NB4 (cell line): ENCODE data around the gene CCL26.
"Not testable (repeated sequence)": the region's sequence is repeated elsewhere in the genome, so short reads cannot be mapped to it uniquely, and the experiment has no call there.

Experiments used
- MAX ChIP-seq: IDR thresholded peaks from 2 replicates; pipeline ENCODE4 v1.6.1; 2011; ENCODE audit warnings: low read depth, low read length
- TF ChIP-seq, protein P1 (sequence below): IDR thresholded peaks from one replicate; pipeline ENCODE4 v1.5.1; 2012; ENCODE audit warnings: low read depth, low read length

GRCh38 chr7:75779516-75779915 is 7.5 kb upstream of the CCL26 start:
- TF ChIP-seq, protein P1, sequence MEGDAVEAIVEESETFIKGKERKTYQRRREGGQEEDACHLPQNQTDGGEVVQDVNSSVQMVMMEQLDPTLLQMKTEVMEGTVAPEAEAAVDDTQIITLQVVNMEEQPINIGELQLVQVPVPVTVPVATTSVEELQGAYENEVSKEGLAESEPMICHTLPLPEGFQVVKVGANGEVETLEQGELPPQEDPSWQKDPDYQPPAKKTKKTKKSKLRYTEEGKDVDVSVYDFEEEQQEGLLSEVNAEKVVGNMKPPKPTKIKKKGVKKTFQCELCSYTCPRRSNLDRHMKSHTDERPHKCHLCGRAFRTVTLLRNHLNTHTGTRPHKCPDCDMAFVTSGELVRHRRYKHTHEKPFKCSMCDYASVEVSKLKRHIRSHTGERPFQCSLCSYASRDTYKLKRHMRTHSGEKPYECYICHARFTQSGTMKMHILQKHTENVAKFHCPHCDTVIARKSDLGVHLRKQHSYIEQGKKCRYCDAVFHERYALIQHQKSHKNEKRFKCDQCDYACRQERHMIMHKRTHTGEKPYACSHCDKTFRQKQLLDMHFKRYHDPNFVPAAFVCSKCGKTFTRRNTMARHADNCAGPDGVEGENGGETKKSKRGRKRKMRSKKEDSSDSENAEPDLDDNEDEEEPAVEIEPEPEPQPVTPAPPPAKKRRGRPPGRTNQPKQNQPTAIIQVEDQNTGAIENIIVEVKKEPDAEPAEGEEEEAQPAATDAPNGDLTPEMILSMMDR = not testable (repeated sequence)
- TF ChIP-seq MAX = not testable (repeated sequence)
